ENCODE data around the gene PPP1R12B.

DNA sequence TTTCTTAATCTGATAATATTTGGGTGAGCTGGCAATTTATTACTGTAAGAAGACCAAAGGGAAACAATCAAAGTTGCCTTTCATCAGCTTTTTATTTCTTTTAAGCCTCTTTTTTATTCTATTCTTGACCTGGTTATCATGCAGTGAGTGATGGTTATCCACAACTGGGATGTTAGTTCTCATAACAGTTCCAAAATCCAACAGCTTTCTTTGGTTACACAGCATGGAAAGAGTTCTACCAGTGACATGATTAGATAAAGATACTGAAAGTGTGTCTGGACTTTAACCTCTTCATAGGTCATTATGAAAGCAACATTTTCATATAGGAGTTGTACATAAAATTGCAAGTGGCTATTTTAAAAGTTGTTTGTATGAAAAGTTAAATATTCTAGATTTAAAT lies 198.7 kb downstream of the PPP1R12B start:
- TF ChIP-seq, protein P1, sequence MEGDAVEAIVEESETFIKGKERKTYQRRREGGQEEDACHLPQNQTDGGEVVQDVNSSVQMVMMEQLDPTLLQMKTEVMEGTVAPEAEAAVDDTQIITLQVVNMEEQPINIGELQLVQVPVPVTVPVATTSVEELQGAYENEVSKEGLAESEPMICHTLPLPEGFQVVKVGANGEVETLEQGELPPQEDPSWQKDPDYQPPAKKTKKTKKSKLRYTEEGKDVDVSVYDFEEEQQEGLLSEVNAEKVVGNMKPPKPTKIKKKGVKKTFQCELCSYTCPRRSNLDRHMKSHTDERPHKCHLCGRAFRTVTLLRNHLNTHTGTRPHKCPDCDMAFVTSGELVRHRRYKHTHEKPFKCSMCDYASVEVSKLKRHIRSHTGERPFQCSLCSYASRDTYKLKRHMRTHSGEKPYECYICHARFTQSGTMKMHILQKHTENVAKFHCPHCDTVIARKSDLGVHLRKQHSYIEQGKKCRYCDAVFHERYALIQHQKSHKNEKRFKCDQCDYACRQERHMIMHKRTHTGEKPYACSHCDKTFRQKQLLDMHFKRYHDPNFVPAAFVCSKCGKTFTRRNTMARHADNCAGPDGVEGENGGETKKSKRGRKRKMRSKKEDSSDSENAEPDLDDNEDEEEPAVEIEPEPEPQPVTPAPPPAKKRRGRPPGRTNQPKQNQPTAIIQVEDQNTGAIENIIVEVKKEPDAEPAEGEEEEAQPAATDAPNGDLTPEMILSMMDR (IDR thresholded peaks at IDR 0.05) = no peak
- TF ChIP-seq POLR2A (IDR thresholded peaks at IDR 0.05) (no peak), POLR2AphosphoS5 (IDR thresholded peaks at IDR 0.05; ENCODE audit: insufficient read depth in 1 of 2, low read depth in 1 of 2) (no peak)
